ENCODE measurements around the gene C22orf15. TPM values are rescaled to one million over a fixed set of nuclear protein-coding genes. Genes with fewer than 3 reads are reported as not detected.

C22orf15 gene
- total RNA-seq, 1 experiment from 2014 or later, result not detected

GRCh38 chr22:23756891-23757290, 5.9 kb upstream of the C22orf15 start:
- no peak for ATAC-seq
- TF ChIP-seq CEBPB (IDR thresholded peaks at IDR 0.05; ENCODE audit: low read depth) (no peak), EZH2phosphoT487 (IDR thresholded peaks at IDR 0.05; ENCODE audit: borderline replicate concordance) (no peak), SRF (IDR thresholded peaks at IDR 0.05; ENCODE audit: low read depth) (no peak), POLR2A (IDR thresholded peaks at IDR 0.05; ENCODE audit: borderline replicate concordance, extremely low read depth, insufficient read depth, insufficient read length) (no peak), ZNF274 (IDR thresholded peaks at IDR 0.05; ENCODE audit: low read depth, low read length) (no peak), MAX (IDR thresholded peaks at IDR 0.05) (no peak), EGR1 (IDR thresholded peaks at IDR 0.05; ENCODE audit: low read depth) (no peak), POLR2AphosphoS5 (IDR thresholded peaks at IDR 0.05; ENCODE audit: low read depth, low read length) (no peak), JUND (IDR thresholded peaks at IDR 0.05) (no peak), SP1 (IDR thresholded peaks at IDR 0.05; ENCODE audit: low read depth) (no peak), FOSL1 (IDR thresholded peaks at IDR 0.05; ENCODE audit: low read depth) (no peak), ELF1 (IDR thresholded peaks at IDR 0.05; ENCODE audit: borderline replicate concordance, low read depth) (no peak), CBX3 (IDR thresholded peaks at IDR 0.05; ENCODE audit: low read depth) (no peak), YY1 (IDR thresholded peaks at IDR 0.05; ENCODE audit: extremely low read depth, insufficient replicate concordance, low read depth, low read length) (no peak), ZBTB33 (IDR thresholded peaks at IDR 0.05; ENCODE audit: extremely low read depth, insufficient replicate concordance, low read length) (no peak), EZH2 (IDR thresholded peaks at IDR 0.05) (no peak), SIN3A (IDR thresholded peaks at IDR 0.05; ENCODE audit: low read depth) (no peak), RAD21 (IDR thresholded peaks at IDR 0.05; ENCODE audit: low read depth) (no peak)
- TF ChIP-seq, protein P1, sequence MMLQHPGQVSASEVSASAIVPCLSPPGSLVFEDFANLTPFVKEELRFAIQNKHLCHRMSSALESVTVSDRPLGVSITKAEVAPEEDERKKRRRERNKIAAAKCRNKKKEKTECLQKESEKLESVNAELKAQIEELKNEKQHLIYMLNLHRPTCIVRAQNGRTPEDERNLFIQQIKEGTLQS (IDR thresholded peaks at IDR 0.05), result no peak
- TF ChIP-seq, protein P2, sequence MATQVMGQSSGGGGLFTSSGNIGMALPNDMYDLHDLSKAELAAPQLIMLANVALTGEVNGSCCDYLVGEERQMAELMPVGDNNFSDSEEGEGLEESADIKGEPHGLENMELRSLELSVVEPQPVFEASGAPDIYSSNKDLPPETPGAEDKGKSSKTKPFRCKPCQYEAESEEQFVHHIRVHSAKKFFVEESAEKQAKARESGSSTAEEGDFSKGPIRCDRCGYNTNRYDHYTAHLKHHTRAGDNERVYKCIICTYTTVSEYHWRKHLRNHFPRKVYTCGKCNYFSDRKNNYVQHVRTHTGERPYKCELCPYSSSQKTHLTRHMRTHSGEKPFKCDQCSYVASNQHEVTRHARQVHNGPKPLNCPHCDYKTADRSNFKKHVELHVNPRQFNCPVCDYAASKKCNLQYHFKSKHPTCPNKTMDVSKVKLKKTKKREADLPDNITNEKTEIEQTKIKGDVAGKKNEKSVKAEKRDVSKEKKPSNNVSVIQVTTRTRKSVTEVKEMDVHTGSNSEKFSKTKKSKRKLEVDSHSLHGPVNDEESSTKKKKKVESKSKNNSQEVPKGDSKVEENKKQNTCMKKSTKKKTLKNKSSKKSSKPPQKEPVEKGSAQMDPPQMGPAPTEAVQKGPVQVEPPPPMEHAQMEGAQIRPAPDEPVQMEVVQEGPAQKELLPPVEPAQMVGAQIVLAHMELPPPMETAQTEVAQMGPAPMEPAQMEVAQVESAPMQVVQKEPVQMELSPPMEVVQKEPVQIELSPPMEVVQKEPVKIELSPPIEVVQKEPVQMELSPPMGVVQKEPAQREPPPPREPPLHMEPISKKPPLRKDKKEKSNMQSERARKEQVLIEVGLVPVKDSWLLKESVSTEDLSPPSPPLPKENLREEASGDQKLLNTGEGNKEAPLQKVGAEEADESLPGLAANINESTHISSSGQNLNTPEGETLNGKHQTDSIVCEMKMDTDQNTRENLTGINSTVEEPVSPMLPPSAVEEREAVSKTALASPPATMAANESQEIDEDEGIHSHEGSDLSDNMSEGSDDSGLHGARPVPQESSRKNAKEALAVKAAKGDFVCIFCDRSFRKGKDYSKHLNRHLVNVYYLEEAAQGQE (IDR thresholded peaks at IDR 0.05; ENCODE audit: low read depth), result no peak
- DNase-seq (ENCODE audit: low read depth, low spot score), result no peak
- Histone ChIP-seq H3K4me1 (ENCODE audit: control insufficient read depth in 1 of 2, insufficient read depth in 2 of 2, low read length in 2 of 2) (peaks cover 3 to 6% of the 10 kb centered on the region in 2 experiments), H3K4me2 (ENCODE audit: low read length) (no peak overlapping the region), H3K27me3 (ENCODE audit: insufficient read depth, low read length) (no peaks in the 10 kb centered on the region), H3K9me2 (ENCODE audit: insufficient read depth) (no peaks in the 10 kb centered on the region), H3K36me3 (ENCODE audit: control insufficient read depth in 1 of 2, insufficient read depth in 2 of 2, low read length in 2 of 2) (no peaks in the 10 kb centered on the region), H3K27ac (ENCODE audit: low read depth, low read length) (no peak overlapping the region), H2AFZ (ENCODE audit: low read depth, low read length, poor library complexity, severe bottlenecking) (no peak overlapping the region), H4K20me1 (ENCODE audit: insufficient read depth) (no peaks in the 10 kb centered on the region), H3K9ac (ENCODE audit: low read length) (no peak overlapping the region), H3K9me3 (ENCODE audit: control insufficient read depth in 1 of 2, insufficient read depth in 1 of 2, low read depth in 1 of 2, low read length in 2 of 2) (no peaks in the 10 kb centered on the region), H3K79me2 (ENCODE audit: insufficient read depth, low read length) (no peaks in the 10 kb centered on the region), H3K4me3 (replicated peaks in 1 of 2; ENCODE audit: low read depth in 1 of 2, low read length in 2 of 2) (no peak overlapping the region)
- intact Hi-C loops (cut with micrococcal nuclease), result no loop called here
- POLR2A ChIA-PET, result no interaction called here
- RAD21 ChIA-PET (ENCODE audit: low non-redundant PET in 1 of 2, low total read pairs in 2 of 2, uncharacterized antibody in 2 of 2, unreplicated experiment in 2 of 2), result no interaction called here
- CTCF ChIA-PET, result interaction anchor here (1.8 kb wide), 1 partner anchor 10 kb away, joined by 8 read pairs; the partner anchor contains the start of gene CHCHD10
- BruUV-seq (replicated peaks), result no TSS peak
